Inferior parietal cortex (tissue), 1 donor: ENCODE data around the gene PDCD6IP.

Experiments used
- DNase-seq: peaks from one replicate; pipeline ENCODE4 v3.0.0-alpha.2; 2016; ENCODE audit errors: extremely low spot score

PDCD6IP gene

GRCh38 chr3:33889394-33890039, 91.1 kb downstream of the PDCD6IP start:
- no peak for DNase-seq

DNA sequence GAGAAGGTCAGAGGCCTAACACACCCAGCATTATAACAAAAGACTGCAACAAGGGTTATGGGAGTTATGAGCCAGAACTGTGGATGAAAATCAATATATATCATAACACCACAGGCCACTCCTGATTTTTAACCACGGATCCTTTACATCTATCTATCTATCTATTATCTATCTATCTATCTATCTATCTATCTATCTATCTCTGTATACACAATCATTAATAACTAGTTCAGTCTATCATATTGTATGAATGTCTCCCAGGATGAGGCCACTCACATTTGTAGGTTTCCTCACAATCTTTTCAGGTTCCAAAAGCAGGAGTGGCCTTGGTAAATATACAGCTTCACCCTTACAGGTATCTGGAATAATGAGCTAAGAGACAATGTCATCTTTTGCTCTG, 94.2 kb downstream of the PDCD6IP start:
- DNase-seq, result no peak

DNA sequence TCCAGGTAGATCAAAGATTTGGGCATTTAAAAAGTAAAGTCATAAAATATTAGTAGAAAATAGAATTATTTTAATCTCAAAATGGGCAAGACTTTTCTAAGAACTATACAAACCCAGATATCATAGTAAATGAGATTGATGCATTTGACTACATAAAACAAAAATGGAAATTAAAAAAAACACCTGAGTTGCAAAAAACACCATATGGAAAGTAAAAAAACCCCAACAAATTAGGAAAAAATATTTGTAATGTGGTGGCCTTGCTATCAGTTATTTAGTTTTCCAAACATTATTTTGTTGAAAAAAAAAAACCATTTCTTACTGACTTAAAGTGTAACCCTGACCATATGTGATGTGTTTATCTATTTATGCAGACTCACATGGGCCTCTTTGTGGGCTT, 97.2 kb downstream of the PDCD6IP start:
- DNase-seq, result no peak

- no peak for DNase-seq
Measured at GRCh38 chr3:33897306-33897705, 98.9 kb downstream of the PDCD6IP start.

DNA sequence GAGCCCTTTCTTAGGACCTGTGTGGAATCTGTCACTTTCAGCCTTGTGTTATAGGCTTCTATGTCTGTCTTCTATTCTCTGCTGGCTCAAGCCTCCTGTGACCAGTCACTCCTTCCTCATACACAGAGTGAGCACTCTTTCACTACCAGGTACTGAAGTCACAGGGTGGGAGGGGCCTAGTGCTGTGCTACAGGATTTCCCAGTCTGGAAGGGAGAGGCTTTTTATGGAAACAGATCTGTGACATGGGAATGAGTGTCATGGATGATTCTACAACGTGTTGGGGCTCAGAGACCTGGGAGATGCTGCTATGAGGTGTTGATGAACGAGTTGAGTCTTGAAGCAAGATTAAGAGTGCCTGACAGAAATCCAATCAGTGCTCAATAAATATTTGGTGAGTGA, 100.5 kb downstream of the PDCD6IP start:
- DNase-seq, result no peak

DNA sequence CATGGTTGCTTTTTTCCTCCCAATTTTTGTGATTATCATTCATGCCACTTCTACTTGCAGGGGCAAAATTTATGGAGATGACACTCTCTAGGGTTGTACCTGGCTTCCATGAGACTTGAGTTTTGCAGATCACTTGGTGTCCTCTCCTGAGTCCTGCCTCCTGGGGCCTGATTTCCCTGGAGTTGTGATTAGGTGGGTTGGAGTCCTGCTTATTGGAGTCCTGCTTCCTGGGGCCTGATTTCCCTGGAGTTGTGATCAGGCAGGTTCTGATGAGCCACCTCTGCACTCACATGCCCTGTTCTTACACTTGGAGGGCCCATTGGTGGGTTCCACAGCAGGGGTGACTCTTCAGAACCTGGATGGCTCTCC, 102.0 kb downstream of the PDCD6IP start:
- no peak for DNase-seq

DNA sequence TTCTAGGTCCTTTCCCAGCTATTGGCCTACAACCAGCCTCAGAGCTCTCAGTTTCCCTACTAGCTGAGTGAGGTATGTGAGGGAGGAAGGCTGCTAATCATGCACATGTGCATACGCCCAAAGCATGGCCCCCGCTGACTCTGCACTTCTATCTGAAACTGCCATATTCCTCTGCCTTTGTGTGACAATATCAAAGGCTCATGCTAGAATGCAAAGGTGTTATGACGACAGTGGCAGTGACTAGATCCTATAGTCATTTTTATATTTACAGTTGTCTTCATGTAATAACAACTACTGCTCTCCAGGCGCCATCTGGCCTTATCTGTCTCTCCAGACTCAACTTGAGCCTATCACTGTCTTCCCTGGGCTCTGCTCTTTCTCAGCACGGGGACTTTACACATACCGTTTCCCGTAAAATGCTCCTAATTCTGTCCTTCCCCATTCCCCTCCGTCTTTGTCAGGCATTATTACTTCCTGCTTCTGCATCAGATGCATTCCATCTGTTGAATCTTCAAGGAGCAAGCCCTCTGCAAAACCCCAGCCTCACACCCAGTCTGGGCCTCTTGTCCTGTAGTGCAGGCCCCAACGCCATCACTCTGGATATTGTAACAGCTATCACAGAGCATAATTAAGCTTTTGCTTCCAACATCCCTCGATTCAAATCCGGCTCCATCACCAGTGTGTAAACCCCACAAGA, 102.5 kb downstream of the PDCD6IP start:
- DNase-seq, result no peak

DNA sequence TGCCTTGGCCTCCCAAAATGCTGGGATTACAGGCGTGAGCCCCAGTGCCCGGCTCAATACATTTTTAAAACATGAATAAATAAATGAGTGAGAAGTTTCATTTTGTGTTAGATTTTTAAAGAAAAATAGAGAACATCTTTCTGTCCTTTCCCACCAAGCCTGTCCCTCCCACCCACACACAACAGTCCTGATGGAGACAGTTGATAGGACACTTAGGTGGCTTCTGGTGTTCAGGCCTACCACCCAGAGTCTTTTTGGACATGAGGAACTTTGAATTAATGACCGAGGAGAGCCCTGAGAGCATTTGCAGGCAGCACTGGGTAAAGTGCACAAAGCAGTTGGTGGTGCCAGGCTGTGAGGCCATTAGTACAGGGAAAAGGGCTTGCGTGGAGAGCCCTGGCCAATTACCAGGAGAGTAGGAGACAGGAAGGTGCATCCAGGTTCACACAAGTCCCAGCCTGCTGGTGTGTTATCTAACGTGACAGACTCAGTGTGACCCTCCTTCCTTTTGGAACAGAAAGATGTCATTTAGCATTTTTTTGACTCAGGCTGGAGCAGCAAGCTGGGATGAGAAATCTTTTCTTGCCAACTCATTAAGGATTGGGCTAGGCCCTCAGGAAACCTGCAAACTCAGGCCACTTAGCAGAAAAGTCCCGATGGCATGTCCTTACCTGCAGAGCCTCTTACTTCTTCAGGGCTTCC, 103.6 kb downstream of the PDCD6IP start:
- DNase-seq, result no peak

DNA sequence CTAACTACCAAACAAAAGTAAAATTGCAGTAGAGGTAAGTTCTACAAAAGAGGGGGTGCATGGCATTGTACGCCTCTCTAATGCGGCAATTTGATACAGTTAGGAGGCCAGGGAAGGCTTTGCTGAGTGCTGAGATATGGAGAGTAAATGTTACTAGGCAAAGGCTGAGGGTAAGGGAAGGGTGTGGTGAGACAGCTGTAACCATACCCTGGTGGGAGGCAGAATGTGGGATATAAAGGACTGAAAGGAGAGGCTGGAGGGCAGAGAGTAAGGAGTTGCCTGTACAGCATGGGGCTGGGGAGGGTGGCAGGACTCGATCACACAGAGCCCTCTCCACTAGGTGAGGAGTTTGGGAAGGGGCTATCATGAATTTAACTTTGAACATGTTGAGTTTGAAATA, 106.3 kb downstream of the PDCD6IP start:
- no peak for DNase-seq

DNA sequence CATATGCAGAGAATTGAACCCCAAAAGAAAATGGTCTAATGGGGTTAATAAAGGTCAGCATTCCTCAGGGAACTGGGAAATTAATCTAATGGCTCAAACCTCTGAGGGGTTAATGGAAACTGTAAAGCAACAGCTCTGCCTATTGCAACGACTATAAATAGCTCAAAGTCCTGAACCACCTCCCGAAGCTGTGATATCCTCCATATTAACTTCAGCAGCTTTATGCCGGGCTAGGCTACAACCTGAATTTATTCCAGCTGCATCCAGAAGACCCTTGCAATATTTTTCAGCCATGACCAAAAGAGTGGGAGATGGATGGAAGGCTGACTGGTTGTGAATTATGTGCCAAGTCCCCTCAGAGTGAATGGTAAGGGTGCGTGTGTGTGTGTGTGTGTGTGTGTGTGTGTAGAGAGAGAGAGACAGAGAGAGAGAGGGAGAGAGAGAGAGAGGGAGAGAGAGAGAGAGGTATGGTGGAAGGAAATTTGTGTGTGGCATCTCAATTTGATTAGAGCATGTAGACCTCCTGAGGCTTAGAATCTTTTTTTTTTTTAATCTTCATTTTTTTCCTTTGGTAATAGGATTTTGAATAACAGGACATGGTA, 109.9 kb downstream of the PDCD6IP start:
- DNase-seq, result no peak

- no peak for DNase-seq
Measured at GRCh38 chr3:33909547-33909946, 111.1 kb downstream of the PDCD6IP start.

GRCh38 chr3:33910031-33910430, 111.6 kb downstream of the PDCD6IP start:
- peak; percentile 44 for DNase-seq

GRCh38 chr3:33911525-33912322, 113.3 kb downstream of the PDCD6IP start:
- no peak for DNase-seq

- DNase-seq, result no peak
Measured at GRCh38 chr3:33914212-33914611, 115.8 kb downstream of the PDCD6IP start.

DNA sequence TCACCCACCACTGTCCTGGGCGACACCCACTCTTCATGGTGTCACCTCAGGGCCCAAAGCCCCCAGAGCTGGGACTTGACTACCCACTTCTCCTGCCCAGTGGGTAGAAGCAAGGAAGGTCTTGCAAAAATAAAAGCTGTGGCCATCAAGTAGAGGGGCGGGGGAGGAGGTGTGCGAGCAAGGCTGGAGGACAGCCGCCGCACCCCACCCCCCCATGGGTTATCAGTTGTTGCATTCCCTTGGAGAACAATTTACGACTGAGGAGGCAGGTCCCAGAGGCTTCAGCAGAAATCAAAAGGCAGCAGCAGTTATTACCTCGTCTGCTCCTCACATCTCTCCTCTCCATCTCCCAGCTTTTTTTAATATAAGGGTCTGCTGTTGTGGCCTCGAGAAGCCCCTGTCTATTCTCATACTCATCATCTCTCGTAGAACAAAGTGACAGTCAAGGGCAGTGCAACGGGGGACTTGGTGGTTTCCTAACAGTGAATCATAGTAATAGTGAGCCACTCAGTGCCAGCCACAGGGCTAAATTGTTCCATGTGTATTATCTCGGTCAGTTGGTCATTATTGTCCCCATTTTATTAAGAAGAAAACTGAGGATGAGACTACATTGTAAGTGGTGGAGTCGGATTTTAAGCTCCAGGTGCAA, 116.4 kb downstream of the PDCD6IP start:
- DNase-seq, result no peak

DNA sequence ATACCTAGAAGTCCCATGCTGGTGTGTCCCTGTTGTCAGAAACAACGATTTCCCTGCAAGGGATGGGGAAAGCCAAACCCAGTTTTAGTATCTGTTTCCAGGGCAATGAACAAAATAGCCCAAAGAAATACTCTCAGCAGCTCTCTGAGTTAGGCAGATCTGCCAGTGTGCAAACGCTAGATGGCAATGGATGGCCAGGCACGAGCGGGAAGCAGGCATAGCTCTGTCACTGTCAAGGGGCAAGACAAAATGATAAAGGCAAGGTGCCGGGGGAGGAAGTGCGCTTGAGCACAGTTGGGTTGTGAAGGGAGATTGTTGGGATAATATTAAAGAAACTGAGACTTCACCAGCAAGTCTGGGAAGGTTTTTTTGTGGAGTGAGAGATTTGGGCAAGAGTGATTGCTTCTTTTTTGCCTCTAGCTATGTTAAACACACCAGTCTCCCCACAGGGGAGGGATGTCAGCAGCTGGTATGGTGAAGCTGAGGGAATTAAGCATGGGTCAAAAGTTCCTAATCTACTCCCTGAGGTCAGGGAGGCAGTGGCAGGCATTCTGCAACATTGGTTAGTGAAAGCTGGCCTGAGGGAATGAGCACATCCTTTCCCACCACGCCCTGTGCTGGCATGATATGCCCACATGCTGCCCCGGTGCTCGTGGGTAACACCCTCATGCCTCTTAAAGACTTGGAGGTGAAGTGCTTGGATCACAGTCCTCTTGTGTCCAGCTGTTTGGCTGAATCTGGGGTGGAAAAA, 117.5 kb downstream of the PDCD6IP start:
- peak; percentile 69 for DNase-seq

DNA sequence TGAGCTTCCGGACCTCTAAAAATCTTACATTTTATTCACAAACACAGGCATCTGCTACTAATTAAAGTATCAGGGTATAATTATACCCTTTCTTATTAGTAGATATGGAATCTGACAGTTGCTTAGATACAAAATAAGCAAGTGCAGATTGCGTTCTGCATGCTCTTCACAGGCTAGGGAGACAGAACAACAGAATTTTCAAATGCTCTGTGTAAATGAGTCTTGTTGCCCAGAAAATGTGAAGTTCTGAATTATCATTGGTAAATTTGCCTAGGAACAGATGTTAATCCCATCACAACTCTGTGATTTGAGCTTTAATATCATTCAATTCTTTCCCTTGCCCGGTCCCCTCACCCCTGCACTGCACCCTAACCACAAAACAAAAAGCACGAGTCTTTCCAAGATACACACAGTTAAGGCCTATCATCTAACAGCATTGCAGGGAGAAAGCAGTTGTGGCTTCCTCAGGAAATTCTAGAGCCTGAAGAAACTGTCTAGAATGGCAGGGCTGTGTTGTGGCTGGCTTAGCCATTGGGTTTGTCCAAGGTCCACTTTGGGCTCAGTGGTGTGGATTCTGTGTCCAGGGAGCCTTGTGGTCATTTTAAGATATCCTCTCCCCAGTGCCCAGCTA, 119.8 kb downstream of the PDCD6IP start:
- no peak for DNase-seq
